NCI-H1436 (cell line): ENCODE results near the gene TMEM163.

Experiments used
- DNase-seq: peaks from one replicate; lab custom pipeline; 2025; lab: John Stamatoyannopoulos, UW

Gene TMEM163

GRCh38 chr2:134407154-134407890, 311.5 kb downstream of the TMEM163 start:
- no peak for DNase-seq

DNA sequence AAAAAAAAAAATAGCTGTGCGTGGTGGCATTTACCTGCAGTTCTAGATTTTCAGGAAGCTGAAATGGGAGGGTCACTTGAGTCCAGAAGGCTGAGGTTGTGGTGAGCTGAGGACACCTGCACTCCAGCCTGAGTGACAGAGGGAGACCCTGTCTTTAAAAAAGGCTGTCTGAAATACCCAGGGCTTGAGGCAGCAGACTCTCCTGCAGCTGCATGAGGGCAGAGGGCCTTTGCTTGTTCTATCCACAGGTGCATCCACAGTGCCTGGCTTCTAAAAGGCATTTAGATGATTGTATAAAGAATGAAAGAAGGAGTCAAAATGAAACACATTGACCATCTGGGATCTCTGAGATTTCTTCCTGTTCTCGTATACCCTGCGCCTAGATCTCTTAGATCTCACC, 312.1 kb downstream of the TMEM163 start:
- DNase-seq, result no peak

DNA sequence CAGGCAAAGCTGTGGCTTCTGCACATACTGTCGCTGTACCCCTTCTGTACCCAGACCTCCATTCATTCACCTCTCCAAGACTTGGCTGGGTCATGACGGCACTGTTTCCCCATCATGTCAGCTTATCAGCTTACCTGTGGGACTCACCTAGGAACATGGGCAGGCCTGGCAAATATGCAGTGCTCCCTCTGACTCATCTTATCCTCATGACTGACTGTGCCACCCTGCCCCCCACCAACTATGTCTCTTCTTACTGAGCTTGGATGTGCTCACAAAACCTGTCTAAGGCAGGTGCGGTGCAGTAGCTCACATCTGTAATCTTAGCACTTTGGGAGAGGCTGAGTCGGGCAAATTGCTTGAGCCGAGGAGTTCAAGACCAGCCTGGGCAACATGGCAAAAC, 312.5 kb downstream of the TMEM163 start:
- no peak for DNase-seq
